Mucosa of descending colon (tissue), 3 donors: ENCODE measurements around the gene DNAH17. TPM values are rescaled to one million over a fixed set of nuclear protein-coding genes. Genes with fewer than 3 reads are reported as not detected.

Experiments used
- ATAC-seq: fragments of 200-7000 bp; cut with Tn5 transposase; one replicate; pipeline ENCODE4 v1.9.1; 2020; ENCODE audit warnings: mild to moderate bottlenecking, moderate library complexity
- DNase-seq, 3 donors: peaks; one replicate each; pipeline ENCODE4 v3.0.0-alpha.2; 2020
- H3K36me3 ChIP-seq: fragments of 200-600 bp; one replicate; pipeline ENCODE4 v1.8.0; 2021; ENCODE audit warnings: low read depth, mild to moderate bottlenecking
- H3K4me1 ChIP-seq: fragments of 200-600 bp; one replicate; pipeline ENCODE4 v1.8.0; 2021; ENCODE audit warnings: low read depth, mild to moderate bottlenecking
- H3K4me3 ChIP-seq: fragments of 200-600 bp; one replicate; pipeline ENCODE4 v1.8.0; 2021; ENCODE audit warnings: mild to moderate bottlenecking
- H3K9me3 ChIP-seq: fragments of 200-600 bp; one replicate; pipeline ENCODE4 v1.8.0; 2021; ENCODE audit warnings: mild to moderate bottlenecking
- CTCF ChIP-seq: fragments of 200-600 bp; IDR thresholded peaks from one replicate; pipeline ENCODE4 v1.8.0; 2022; ENCODE audit warnings: antibody characterized with exemption, mild to moderate bottlenecking
- intact Hi-C, 2 donors: fragments of 100-400 bp; cut with DNase I in 1 of 2; cut with micrococcal nuclease in 1 of 2; formaldehyde crosslinking; loops; one replicate each; pipeline versions ENCODE4 v1.11.0 to v1.11.1; 2022; cut with DNase I, micrococcal nuclease
- total RNA-seq, 3 donors: library from RNA; stranded (reverse); fragmentation: NEBNext Ultra II Directional in 2 of 3; extraction: Animal tissue kit (Norgen Biotek cat#: 25700) in 2 of 3; gene quantifications; one replicate each; pipeline versions ENCODE4 v1.2.1 to v1.2.4, GENCODE V29; 2021 to 2023
- donor health status: DM: no; HTN: no; CAD: no; lungs with moderate emphysema.
- donor health status: DM: no; HTN: no; CAD: no.
- donor health status: DM: no; HTN: yes; CAD: no.

DNAH17 gene
- total RNA-seq, 3 donors from 2014 or later = 0.06 to 0.17 TPM; not detected in 1

GRCh38 chr17:78423961-78424675, 153.1 kb downstream of the DNAH17 start:
- no peak for ATAC-seq
- intact Hi-C loops = loop anchor here in 1 of 2 donors (10.0 kb wide), 1 partner anchor 169 kb away; no protein-coding TSS in a partner anchor
- no peak for TF ChIP-seq CTCF
- no peaks in the 10 kb centered on the region for H3K4me1 ChIP-seq
- H3K36me3 ChIP-seq = no peaks in the 10 kb centered on the region
- no peaks in the 10 kb centered on the region for H3K9me3 ChIP-seq
- H3K4me3 ChIP-seq = no peak overlapping the region
- no peak for DNase-seq

DNA sequence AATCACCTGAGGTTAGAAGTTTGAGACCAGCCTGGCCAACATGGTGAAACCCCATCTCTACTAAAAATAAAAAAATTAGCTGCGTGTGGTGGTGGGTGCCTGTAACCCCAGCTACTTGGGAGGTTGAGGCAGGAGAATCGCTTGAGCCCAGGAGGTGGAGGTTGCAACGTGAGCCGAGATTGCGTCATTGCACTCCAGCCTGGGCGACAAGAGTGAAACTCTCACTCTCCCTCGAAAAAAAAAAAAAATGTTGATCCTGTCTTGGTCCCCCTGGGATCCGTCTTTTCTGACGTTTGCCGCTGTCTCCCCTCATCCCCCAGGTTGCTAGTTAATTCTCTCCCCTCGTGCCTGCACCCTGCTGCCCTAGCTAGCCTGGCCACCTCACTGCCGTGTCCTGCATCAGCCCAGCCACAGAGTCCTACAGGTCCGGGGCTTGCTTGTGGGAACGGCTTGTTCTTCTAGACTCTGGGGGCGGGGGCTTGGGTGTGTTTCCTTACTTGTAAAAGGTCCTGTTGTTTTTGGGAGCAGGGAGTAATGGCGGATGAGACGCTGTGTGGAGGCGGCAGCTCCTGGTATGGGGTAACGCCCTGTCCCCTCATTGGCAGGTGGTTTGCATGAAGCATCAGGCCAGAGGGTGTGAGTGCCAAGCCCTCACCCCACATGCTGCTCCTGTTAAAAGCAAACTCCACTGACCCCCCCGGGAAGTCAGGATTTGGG, 154.2 kb downstream of the DNAH17 start:
- TF ChIP-seq CTCF = no peak
- intact Hi-C loops = loop anchor here in 1 of 2 donors (10.0 kb wide), 1 partner anchor 168 kb away; no protein-coding TSS in a partner anchor
- H3K4me1 ChIP-seq = no peaks in the 10 kb centered on the region
- ATAC-seq = no peak
- no peak for DNase-seq
- H3K9me3 ChIP-seq = no peaks in the 10 kb centered on the region
- no peaks in the 10 kb centered on the region for H3K36me3 ChIP-seq
- no peak overlapping the region for H3K4me3 ChIP-seq

DNA sequence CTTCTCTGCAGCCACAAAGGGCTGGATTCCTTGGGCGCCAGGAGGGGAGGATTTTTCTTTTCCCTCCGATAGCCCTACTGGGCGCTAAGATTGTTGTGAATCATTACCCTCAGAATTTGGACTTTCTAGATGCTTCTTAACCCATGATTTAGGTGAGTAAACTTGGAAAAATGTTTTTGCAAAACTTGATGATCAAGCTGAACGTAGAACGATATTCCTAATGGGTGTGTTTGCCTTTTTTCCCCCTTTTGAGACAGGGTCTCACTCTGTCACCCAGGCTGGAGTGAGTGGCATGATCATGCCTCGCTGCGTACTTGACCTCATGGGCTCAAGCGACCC, 155.0 kb downstream of the DNAH17 start:
- no peaks in the 10 kb centered on the region for H3K9me3 ChIP-seq
- ATAC-seq (no peak), DNase-seq (no peak)
- TF ChIP-seq CTCF = no peak
- intact Hi-C loops = loop anchor here in 1 of 2 donors (10.0 kb wide), 1 partner anchor 167 kb away; no protein-coding TSS in a partner anchor
- H3K4me1 ChIP-seq = peaks cover 3% of the 10 kb centered on the region
- H3K36me3 ChIP-seq = no peaks in the 10 kb centered on the region
- H3K4me3 ChIP-seq = no peak overlapping the region

DNA sequence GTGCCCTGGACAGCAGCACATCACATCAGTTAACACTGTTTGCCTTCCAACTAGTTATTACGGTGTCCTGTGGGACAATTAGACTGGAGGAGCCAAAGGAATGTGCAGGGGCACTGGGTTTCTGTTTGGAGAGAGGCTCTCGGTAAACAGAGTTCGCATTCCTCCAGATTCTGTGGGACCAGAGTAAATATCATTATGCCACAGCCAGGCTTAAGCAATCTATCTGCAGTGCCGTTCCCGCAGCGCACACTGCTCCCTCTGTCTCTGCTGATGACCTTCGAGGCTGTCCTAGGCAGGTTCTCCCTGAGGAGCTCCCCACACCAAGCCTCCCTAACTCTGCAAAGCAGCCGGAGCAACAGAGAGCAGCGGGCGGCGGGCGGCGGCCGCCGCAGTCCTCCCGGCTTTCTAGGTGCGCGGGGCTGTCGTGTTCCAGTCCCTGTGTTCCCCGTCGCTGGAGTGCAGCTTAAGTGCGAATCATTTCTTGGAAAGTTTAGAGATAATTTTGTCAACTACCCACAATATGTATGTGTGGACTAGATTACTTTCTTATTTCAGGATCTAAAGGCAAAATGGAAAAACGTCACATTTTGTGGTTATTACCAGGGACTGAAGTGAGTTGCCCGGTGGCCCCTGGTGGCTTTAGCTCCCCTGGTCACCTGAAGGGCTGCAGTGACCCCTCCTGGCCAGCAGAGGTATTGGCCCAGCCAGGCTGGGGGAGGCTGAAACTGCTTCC, 155.5 kb downstream of the DNAH17 start:
- peak; percentile 83 to 87 (median 84) for DNase-seq
- H3K4me3 ChIP-seq = no peak overlapping the region
- TF ChIP-seq CTCF = peak; percentile 95
- peaks cover 8% of the 10 kb centered on the region for H3K4me1 ChIP-seq
- intact Hi-C loops = loop anchor here in 1 of 2 donors (10.0 kb wide), 1 partner anchor 167 kb away; no protein-coding TSS in a partner anchor
- peak; percentile 91 for ATAC-seq
- no peaks in the 10 kb centered on the region for H3K9me3 ChIP-seq
- no peaks in the 10 kb centered on the region for H3K36me3 ChIP-seq

GRCh38 chr17:78421084-78421533, 156.1 kb downstream of the DNAH17 start:
- Histone ChIP-seq H3K9me3 (no peaks in the 10 kb centered on the region), H3K4me3 (no peak overlapping the region), H3K4me1 (peaks cover 14% of the 10 kb centered on the region), H3K36me3 (no peaks in the 10 kb centered on the region)
- no peak for TF ChIP-seq CTCF
- intact Hi-C loops = loop anchor here in 1 of 2 donors (10.0 kb wide), 1 partner anchor 166 kb away; no protein-coding TSS in a partner anchor
- DNase-seq (no peak), ATAC-seq (no peak)
